Erythroblast (primary cell): ENCODE results near the gene PCDH9.

Experiments used
- GATA1 ChIP-seq: IDR thresholded peaks from 2 replicates; pipeline ENCODE4 v1.6.1; 2011; ENCODE audit warnings: low read depth, mild to moderate bottlenecking, control low read depth, low read length, moderate library complexity
- POLR2A ChIP-seq: IDR thresholded peaks from 2 replicates; pipeline ENCODE4 v1.6.1; 2011; ENCODE audit warnings: mild to moderate bottlenecking, low read length

DNA sequence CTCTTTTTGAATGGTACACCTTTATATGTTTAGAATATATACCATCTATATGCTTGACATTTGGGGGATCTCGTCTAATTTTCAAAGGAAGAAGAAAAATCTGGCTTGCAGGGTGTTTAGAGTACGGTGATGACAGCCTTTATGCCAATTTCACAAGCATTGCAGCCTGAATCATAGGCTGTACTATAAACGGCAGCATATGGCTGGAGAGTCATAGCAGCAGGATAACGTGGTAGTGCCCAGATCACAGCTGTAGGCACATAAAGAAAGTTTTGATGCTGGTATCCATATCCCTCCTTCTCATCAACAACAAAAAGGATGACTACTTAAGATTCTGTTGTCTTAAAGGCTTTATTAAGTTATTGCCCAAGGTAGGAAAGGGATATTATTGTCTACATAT lies 253.0 kb downstream of the PCDH9 start:
- TF ChIP-seq POLR2A = no peak
- TF ChIP-seq GATA1 = no peak
